HFF-Myc (cell line): Measurements from ENCODE around the gene SERPINA12.
A peak's percentile ranks its signal among the peaks of the same experiment; 100 is the strongest.

ENCODE experiments used
- DNase-seq: peaks from one replicate; pipeline ENCODE4 v3.0.0-alpha.2; 2011; ENCODE audit warnings: low read depth; ENCODE audit errors: extremely low read depth
- H3K4me3 ChIP-seq: replicated peaks from 2 replicates; pipeline ENCODE4 v1.5.1; 2011; ENCODE audit warnings: low read depth, mild to moderate bottlenecking, control low read depth, low read length
- CTCF ChIP-seq: IDR thresholded peaks from 2 replicates; pipeline ENCODE4 v1.5.1; 2012; ENCODE audit warnings: mild to moderate bottlenecking, low read depth, low read length, control low read depth; ENCODE audit errors: missing control alignments

Gene SERPINA12, protein sequence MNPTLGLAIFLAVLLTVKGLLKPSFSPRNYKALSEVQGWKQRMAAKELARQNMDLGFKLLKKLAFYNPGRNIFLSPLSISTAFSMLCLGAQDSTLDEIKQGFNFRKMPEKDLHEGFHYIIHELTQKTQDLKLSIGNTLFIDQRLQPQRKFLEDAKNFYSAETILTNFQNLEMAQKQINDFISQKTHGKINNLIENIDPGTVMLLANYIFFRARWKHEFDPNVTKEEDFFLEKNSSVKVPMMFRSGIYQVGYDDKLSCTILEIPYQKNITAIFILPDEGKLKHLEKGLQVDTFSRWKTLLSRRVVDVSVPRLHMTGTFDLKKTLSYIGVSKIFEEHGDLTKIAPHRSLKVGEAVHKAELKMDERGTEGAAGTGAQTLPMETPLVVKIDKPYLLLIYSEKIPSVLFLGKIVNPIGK

DNA sequence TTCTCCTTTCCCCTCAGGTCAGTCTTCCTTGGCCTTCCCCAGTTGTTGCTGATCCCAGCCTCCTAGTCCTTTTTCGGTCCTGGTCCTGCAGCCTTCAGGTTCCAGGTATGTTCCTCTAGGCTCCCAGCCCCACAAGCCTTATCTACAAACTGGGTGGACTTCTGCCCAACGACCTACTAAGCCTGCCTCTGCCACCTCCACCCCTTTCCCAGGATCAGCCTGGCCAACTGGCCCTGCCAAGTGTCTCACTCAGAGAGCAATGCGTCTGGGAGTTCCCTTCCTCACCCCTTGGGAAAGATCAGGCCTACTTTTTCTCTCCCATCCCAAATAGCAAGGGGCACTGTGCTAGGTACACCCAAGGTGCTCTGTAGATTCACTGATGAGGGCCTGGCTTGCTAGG lies at the start of gene SERPINA12:
Gene SERPINA12, minus strand, starts transcription at position 114 of the 400 bp plus-strand sequence. CDS start 11,072 bp downstream, outside the sequence.
- no peak for TF ChIP-seq CTCF
- no peak for DNase-seq
- no peak within 1 kb of the TSS for H3K4me3 ChIP-seq

DNA sequence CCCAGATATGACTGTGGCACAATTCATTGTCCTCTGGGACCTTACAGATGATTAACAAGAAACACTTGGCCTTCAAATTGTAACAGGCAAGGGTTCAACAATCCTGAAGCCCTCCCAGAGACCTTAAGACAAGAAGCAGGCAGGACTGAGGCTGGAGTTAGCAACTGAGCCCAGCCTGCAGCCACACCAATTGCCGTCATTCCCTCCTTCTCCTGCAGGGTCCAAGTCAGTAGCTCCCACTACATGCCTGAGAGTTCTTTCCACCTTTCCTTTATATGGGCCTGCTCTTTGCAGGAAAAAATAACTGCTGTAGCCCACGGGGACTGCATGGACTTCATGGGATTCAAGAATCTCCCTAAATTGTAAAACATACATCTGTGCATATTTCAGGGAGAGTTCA lies 49.6 kb upstream of the SERPINA12 start:
- no peak for DNase-seq
- no peak for TF ChIP-seq CTCF

GRCh38 chr14:94557327-94557726 lies 48.1 kb upstream of the SERPINA12 start:
- DNase-seq: no peak
- no peak for TF ChIP-seq CTCF

More for the DNA sequence above, 49.6 kb upstream of the SERPINA12 start:
- H3K4me3 ChIP-seq: no peak overlapping the region

DNA sequence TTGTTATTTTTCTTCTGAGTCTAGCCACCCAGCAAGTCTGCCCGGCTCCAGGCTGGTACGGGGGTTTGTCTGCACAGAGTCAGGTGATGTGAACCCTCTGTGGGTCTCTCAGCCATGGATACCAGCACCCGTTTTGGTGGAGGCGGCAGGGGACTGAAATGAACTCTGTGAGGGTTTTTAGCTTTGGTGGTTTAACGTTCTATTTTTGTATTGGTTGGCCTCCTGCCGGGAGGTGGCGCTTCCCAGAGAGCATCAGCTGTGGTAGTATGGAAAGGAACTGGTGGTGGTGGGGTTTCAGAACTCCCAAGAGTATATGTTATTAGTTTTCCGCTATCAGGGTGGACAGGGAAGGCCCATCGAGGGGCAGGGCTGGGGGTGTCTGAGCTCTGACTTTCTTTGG lies 46.7 kb upstream of the SERPINA12 start:
- no peak for DNase-seq
- H3K4me3 ChIP-seq: no peak overlapping the region
- TF ChIP-seq CTCF: no peak

More at GRCh38 chr14:94557327-94557726, 48.1 kb upstream of the SERPINA12 start:
- H3K4me3 ChIP-seq: no peak overlapping the region

GRCh38 chr14:94550041-94550440 lies 40.8 kb upstream of the SERPINA12 start:
- TF ChIP-seq CTCF: no peak
- no peak for DNase-seq
- no peak overlapping the region for H3K4me3 ChIP-seq

GRCh38 chr14:94548999-94549985 lies 40.0 kb upstream of the SERPINA12 start:
- TF ChIP-seq CTCF: peak; percentile 79
- DNase-seq: peak; percentile 1
- H3K4me3 ChIP-seq: no peak overlapping the region
